Naive thymus-derived CD4-positive, alpha-beta T cell (primary cell): Measurements from ENCODE around the gene LPA. TPM values are rescaled to one million over a fixed set of nuclear protein-coding genes. Genes with fewer than 3 reads are reported as not detected.
"Not testable (repeated sequence)": the region's sequence is repeated elsewhere in the genome, so short reads cannot be mapped to it uniquely, and the experiment has no call there.

Experiments used
- ATAC-seq: fragments of 150-1000 bp; cut with Tn5 transposase; 2 replicates; pipeline ENCODE4 v1.10.0; 2021; ENCODE audit warnings: mild to moderate bottlenecking, moderate library complexity
- CTCF ChIA-PET: fragments of 350-600 bp; sonication (Branson Sonifier 250); formaldehyde crosslinking; loops from one replicate; lab custom pipeline; 2021; ENCODE audit warnings: antibody characterized with exemption; lab: Charles Lee
- POLR2A ChIA-PET: fragments of 350-600 bp; sonication (Branson Sonifier 250); formaldehyde crosslinking; loops from one replicate; lab custom pipeline; 2021; ENCODE audit warnings: antibody characterized with exemption, inconsistent platforms; lab: Charles Lee
- DNase-seq, 9 donors: peaks; one replicate each; pipeline versions ENCODE4 v3.0.0 to v3.0.0-alpha.2; 2020 to 2022; ENCODE audit warnings: mixed read lengths in 1 of 9
- H3K27ac ChIP-seq: one replicate; pipeline ENCODE4 v1.7.0; 2013; ENCODE audit warnings: mild to moderate bottlenecking, low read depth, low read length, moderate library complexity
- H3K27me3 ChIP-seq, 2 donors: one replicate each; pipeline ENCODE4 v1.7.0; 2013; ENCODE audit warnings: low read length in 2 of 2, mild to moderate bottlenecking in 2 of 2, moderate library complexity in 2 of 2; ENCODE audit not compliant: control insufficient read depth in 2 of 2, insufficient read depth in 2 of 2
- H3K36me3 ChIP-seq, 3 experiments: 1 replicate in 2 of 3; 2 replicates in 1 of 3; pipeline ENCODE4 v1.7.0; 2013; ENCODE audit warnings: low read length in 3 of 3, mild to moderate bottlenecking in 3 of 3, moderate library complexity in 1 of 3; ENCODE audit not compliant: insufficient read depth in 3 of 3, control insufficient read depth in 2 of 3
- H3K4me1 ChIP-seq, 2 donors: one replicate each; pipeline ENCODE4 v1.7.0; 2013; ENCODE audit warnings: low read length in 2 of 2, mild to moderate bottlenecking in 2 of 2, moderate library complexity in 1 of 2; ENCODE audit not compliant: control insufficient read depth in 2 of 2, insufficient read depth in 2 of 2
- H3K4me3 ChIP-seq: 2 replicates; pipeline ENCODE4 v1.7.0; 2013; ENCODE audit warnings: mild to moderate bottlenecking, low read length
- H3K9me3 ChIP-seq, 3 experiments: 1 replicate in 2 of 3; 2 replicates in 1 of 3; pipeline ENCODE4 v1.7.0; 2013; ENCODE audit warnings: low read length in 3 of 3; ENCODE audit not compliant: control insufficient read depth in 2 of 3
- H3K27ac Mint-ChIP-seq, 9 donors: one replicate each; pipeline ENCODE4 v1.8.0; 2020 to 2022; ENCODE audit warnings: mixed read lengths in 9 of 9, mild to moderate bottlenecking in 8 of 9, moderate library complexity in 5 of 9, inconsistent platforms in 2 of 9
- H3K27me3 Mint-ChIP-seq, 5 donors: one replicate each; pipeline ENCODE4 v1.8.0; 2021 to 2022; ENCODE audit warnings: mixed read lengths in 5 of 5, mild to moderate bottlenecking in 1 of 5
- H3K36me3 Mint-ChIP-seq, 5 donors: one replicate each; pipeline ENCODE4 v1.8.0; 2020 to 2022; ENCODE audit warnings: mixed read lengths in 5 of 5, mild to moderate bottlenecking in 3 of 5, inconsistent platforms in 1 of 5
- H3K4me1 Mint-ChIP-seq, 7 donors: one replicate each; pipeline ENCODE4 v1.8.0; 2020 to 2022; ENCODE audit warnings: mixed read lengths in 7 of 7, mild to moderate bottlenecking in 3 of 7, inconsistent platforms in 1 of 7
- H3K4me3 Mint-ChIP-seq, 10 donors: one replicate each; pipeline ENCODE4 v1.8.0; 2020 to 2022; ENCODE audit warnings: mild to moderate bottlenecking in 10 of 10, mixed read lengths in 10 of 10, moderate library complexity in 6 of 10, inconsistent platforms in 2 of 10
- H3K9me3 Mint-ChIP-seq, 11 donors: one replicate each; pipeline ENCODE4 v1.8.0; 2020 to 2022; ENCODE audit warnings: mixed read lengths in 11 of 11, mild to moderate bottlenecking in 4 of 11, inconsistent platforms in 1 of 11, moderate library complexity in 1 of 11
- intact Hi-C, 2 donors: fragments of 100-400 bp; cut with micrococcal nuclease; formaldehyde crosslinking; loops; one replicate each; pipeline ENCODE4 v1.15.1; 2023
- polyA plus RNA-seq, 2 donors: library from polyadenylated mRNA; unstranded; fragments of 300-500 nt; fragmentation: Illumina TruSeq; gene quantifications; one replicate each; pipeline ENCODE4 v1.2.3, GENCODE V29; 2021
- total RNA-seq, 6 experiments: library from RNA in 5 of 6; stranded (reverse) in 5 of 6; gene quantifications; 1 replicate in 5 of 6; 2 replicates in 1 of 6; pipeline ENCODE4 v1.2.3 and lab custom pipeline; 2021 to 2026

Gene LPA
- total and polyA plus RNA-seq, 7 experiments from 2014 or later = not detected

DNA sequence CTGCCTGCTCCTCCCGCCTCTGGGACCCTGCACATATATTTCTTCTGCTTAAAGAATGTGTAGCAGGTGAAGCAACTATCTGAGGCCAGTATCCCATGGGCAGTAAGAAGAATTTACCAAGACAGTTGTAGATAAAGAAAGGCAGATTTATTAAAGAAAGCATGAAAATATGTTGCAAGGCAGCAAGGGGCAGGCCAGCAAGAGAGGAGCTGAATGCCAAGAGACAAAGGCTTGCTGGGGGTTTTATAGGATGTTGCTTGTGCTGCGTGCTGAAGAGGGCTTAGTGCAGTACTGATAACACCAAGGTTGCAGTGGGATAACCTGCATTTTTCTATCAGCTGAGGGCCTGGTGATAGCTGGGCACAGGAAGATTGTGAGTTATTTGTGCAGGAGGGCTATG is 31.5 kb upstream of the LPA start:
- H3K4me1 ChIP-seq, DNase-seq, H3K36me3 ChIP-seq, H3K9me3 Mint-ChIP-seq, POLR2A ChIA-PET, ATAC-seq, H3K9me3 ChIP-seq, intact Hi-C loops, H3K36me3 Mint-ChIP-seq, H3K4me1 Mint-ChIP-seq, H3K27ac ChIP-seq, CTCF ChIA-PET, H3K4me3 ChIP-seq, H3K27me3 ChIP-seq, H3K27ac Mint-ChIP-seq, H3K4me3 Mint-ChIP-seq: not testable (repeated sequence)
- H3K27me3 Mint-ChIP-seq = peaks cover 0 to 22% (median 15%) of the 10 kb centered on the region in 5 donors

DNA sequence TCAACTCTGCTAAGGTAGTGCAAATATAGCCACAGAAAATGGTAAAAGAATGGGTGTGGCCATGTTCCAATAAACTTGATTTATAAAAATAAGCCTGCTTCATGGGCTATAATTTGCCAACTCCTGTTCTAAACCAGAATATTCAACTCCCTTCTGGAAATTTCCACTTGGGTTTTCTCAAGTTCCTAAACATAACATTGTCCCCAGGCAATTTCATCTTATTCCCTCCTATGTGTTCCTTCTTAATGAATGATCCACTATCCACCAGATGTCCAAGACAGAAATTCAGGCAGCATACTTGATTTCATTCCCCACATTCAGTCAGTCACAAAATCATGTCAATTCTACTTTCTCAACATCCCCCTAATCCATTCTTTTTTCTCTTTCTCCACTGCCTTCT is 30.9 kb upstream of the LPA start:
- H3K4me1 Mint-ChIP-seq, POLR2A ChIA-PET, DNase-seq, H3K4me1 ChIP-seq, intact Hi-C loops, H3K36me3 Mint-ChIP-seq, H3K9me3 Mint-ChIP-seq, H3K9me3 ChIP-seq, H3K27ac ChIP-seq, H3K27me3 ChIP-seq, H3K36me3 ChIP-seq, CTCF ChIA-PET, ATAC-seq, H3K4me3 Mint-ChIP-seq, H3K4me3 ChIP-seq, H3K27ac Mint-ChIP-seq: not testable (repeated sequence)
- peaks cover 0 to 22% (median 15%) of the 10 kb centered on the region in 5 donors for H3K27me3 Mint-ChIP-seq

DNA sequence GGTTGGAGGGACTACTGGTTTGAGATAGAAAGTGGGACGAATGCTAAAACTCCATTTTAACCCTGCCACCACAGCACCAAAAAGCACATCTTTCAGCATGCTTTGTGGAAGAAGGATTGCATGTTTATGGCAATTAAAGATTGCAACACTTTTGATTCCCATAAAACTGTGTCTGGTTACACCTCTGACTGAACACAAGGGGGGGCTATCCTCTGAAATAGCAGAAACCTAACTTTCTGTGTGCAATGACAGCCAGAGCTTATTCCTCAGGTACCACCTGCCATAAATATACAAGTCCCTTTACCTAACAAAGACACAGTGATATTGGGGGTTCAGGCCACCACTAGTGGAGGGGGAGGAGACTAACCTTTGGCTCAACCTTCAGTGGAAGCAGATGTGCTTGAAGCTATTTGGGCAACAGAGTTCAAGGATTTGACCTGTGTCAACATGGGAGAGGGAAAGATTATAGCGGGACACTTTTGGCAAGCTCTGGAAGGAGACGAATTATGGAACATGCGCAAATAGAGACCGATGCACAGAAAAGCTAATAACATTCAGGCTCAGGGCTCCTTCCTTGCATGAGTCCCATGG is 28.4 kb upstream of the LPA start:
- H3K9me3 Mint-ChIP-seq = peaks cover 0 to 5% (median 0%) of the 10 kb centered on the region in 11 donors
- no peaks in the 10 kb centered on the region for H3K4me1 Mint-ChIP-seq
- no peak overlapping the region for H3K27ac Mint-ChIP-seq
- no peaks in the 10 kb centered on the region for H3K36me3 ChIP-seq
- no peaks in the 10 kb centered on the region for H3K9me3 ChIP-seq
- no peak for DNase-seq
- no peak overlapping the region for H3K4me3 ChIP-seq
- CTCF ChIA-PET = interaction anchor here (0.6 kb wide), 1 partner anchor 300 kb away, joined by 4 read pairs; no protein-coding TSS in a partner anchor
- peaks cover 0 to 3% (median 0%) of the 10 kb centered on the region in 5 donors for H3K36me3 Mint-ChIP-seq
- H3K27ac ChIP-seq = no peak overlapping the region
- intact Hi-C loops = no loop called here
- POLR2A ChIA-PET = no interaction called here
- H3K4me1 ChIP-seq = no peaks in the 10 kb centered on the region
- ATAC-seq = no peak
- no peak overlapping the region for H3K4me3 Mint-ChIP-seq
- no peaks in the 10 kb centered on the region for H3K27me3 ChIP-seq
- H3K27me3 Mint-ChIP-seq = peaks cover 0 to 17% (median 15%) of the 10 kb centered on the region in 5 donors

GRCh38 chr6:160691617-160692016 is 27.5 kb upstream of the LPA start:
- no peak for DNase-seq
- no peak for ATAC-seq
- Histone ChIP-seq H3K4me3 (no peak overlapping the region), H3K9me3 (no peaks in the 10 kb centered on the region), H3K27ac (no peak overlapping the region), H3K36me3 (no peaks in the 10 kb centered on the region), H3K27me3 (no peaks in the 10 kb centered on the region), H3K4me1 (no peaks in the 10 kb centered on the region)
- intact Hi-C loops = no loop called here
- peaks cover 0 to 5% (median 0%) of the 10 kb centered on the region in 11 donors for H3K9me3 Mint-ChIP-seq
- peaks cover 0 to 23% (median 17%) of the 10 kb centered on the region in 5 donors for H3K27me3 Mint-ChIP-seq
- H3K27ac Mint-ChIP-seq = no peak overlapping the region
- peaks cover 0 to 3% (median 0%) of the 10 kb centered on the region in 5 donors for H3K36me3 Mint-ChIP-seq
- POLR2A ChIA-PET = no interaction called here
- H3K4me1 Mint-ChIP-seq = no peaks in the 10 kb centered on the region
- CTCF ChIA-PET = no interaction called here
- no peak overlapping the region for H3K4me3 Mint-ChIP-seq

DNA sequence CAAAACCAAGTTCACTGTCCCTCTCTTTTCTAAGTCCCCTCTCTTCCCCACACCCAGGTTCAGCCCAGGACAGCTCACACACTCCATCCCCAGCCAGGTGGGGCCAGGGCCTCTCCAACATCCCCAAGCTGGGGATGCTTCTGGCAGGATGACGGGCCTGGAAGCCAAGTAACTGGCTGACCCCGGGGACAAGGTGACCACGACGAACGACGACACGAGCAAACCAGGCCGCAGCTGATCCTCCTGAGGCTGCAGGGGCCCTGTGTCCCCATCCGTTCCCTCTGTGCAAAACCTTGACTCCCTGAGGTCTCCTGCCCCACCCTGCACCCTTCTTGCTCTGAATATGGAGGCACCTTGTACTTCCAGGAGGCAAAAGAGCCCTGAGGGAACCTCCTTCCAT is 26.4 kb upstream of the LPA start:
- H3K27ac ChIP-seq = no peak overlapping the region
- Mint-ChIP-seq H3K36me3 (peaks cover 0 to 3% (median 0%) of the 10 kb centered on the region in 5 donors), H3K27ac (no peak overlapping the region), H3K4me3 (no peak overlapping the region), H3K27me3 (peaks cover 0 to 26% (median 15%) of the 10 kb centered on the region in 5 donors), H3K9me3 (peaks cover 0 to 5% (median 0%) of the 10 kb centered on the region in 11 donors), H3K4me1 (no peaks in the 10 kb centered on the region)
- H3K27me3 ChIP-seq = no peaks in the 10 kb centered on the region
- H3K4me3 ChIP-seq = no peak overlapping the region
- intact Hi-C loops = no loop called here
- ChIA-PET CTCF (interaction anchor here (0.6 kb wide), 1 partner anchor 33 kb away, joined by 3 read pairs; no protein-coding TSS in a partner anchor), POLR2A (no interaction called here)
- DNase-seq (no peak), ATAC-seq (no peak)
- no peaks in the 10 kb centered on the region for H3K4me1 ChIP-seq
- H3K9me3 ChIP-seq = no peaks in the 10 kb centered on the region
- no peaks in the 10 kb centered on the region for H3K36me3 ChIP-seq

- H3K4me1 ChIP-seq = no peaks in the 10 kb centered on the region
- H3K27me3 ChIP-seq = no peaks in the 10 kb centered on the region
- no peaks in the 10 kb centered on the region for H3K36me3 ChIP-seq
- no peak overlapping the region for H3K4me3 ChIP-seq
- peaks cover 0 to 21% (median 11%) of the 10 kb centered on the region in 5 donors for H3K27me3 Mint-ChIP-seq
- H3K4me3 Mint-ChIP-seq = no peak overlapping the region
- H3K27ac ChIP-seq = no peak overlapping the region
- ChIA-PET POLR2A (no interaction called here), CTCF (no interaction called here)
- H3K4me1 Mint-ChIP-seq = no peaks in the 10 kb centered on the region
- H3K9me3 ChIP-seq = no peaks in the 10 kb centered on the region
- intact Hi-C loops = no loop called here
- no peak for DNase-seq
- ATAC-seq = no peak
- peaks cover 0 to 3% (median 0%) of the 10 kb centered on the region in 5 donors for H3K36me3 Mint-ChIP-seq
- H3K27ac Mint-ChIP-seq = no peak overlapping the region
- peaks cover 0 to 2% (median 0%) of the 10 kb centered on the region in 11 donors for H3K9me3 Mint-ChIP-seq
Observed at GRCh38 chr6:160685762-160686450, 21.8 kb upstream of the LPA start.
